Panc1 (cell line): ENCODE measurements around the gene MED13L. TPM values are rescaled to one million over a fixed set of nuclear protein-coding genes. Genes with fewer than 3 reads are reported as not detected.
A peak's percentile ranks its signal among the peaks of the same experiment; 100 is the strongest.

Experiments
- ATAC-seq: fragments of 200-7000 bp; cut with Tn5 transposase; 2 replicates; pipeline ENCODE4 v1.9.1; 2020; ENCODE audit warnings: mild to moderate bottlenecking, moderate library complexity
- BruUV-seq: library from RNA; stranded (reverse); fragments of 400-500 nt; replicated peaks from 2 replicates; lab custom pipeline; 2021; lab: Mats Ljungman, UMichigan
- CTCF ChIA-PET: fragments of 300-600 bp; sonication (Branson Sonifier 250); formaldehyde crosslinking; loops from one replicate; lab custom pipeline; 2022; ENCODE audit warnings: antibody characterized with exemption; lab: Charles Lee
- POLR2A ChIA-PET: fragments of 300-600 bp; sonication (Branson Sonifier 250); formaldehyde crosslinking; loops from one replicate; lab custom pipeline; 2022; ENCODE audit warnings: antibody characterized with exemption; lab: Charles Lee
- DNase-seq: peaks from one replicate; pipeline ENCODE4 v3.0.0-alpha.2; 2010; ENCODE audit warnings: low read depth, low spot score
- H3K27ac ChIP-seq: 2 replicates; pipeline ENCODE4 v1.5.1; 2011; ENCODE audit warnings: mild to moderate bottlenecking, low read length, inconsistent platforms
- H3K27me3 ChIP-seq: fragments of 200-500 bp; sonication (Bioruptor generic); 2 replicates; pipeline ENCODE4 v1.6.0; 2014; ENCODE audit warnings: low read length, inconsistent platforms; ENCODE audit not compliant: control insufficient read depth, insufficient read depth
- H3K36me3 ChIP-seq: fragments of 200-500 bp; sonication (Bioruptor generic); 2 replicates; pipeline ENCODE4 v1.5.1; 2014; ENCODE audit warnings: inconsistent platforms, mild to moderate bottlenecking, low read length, moderate library complexity; ENCODE audit not compliant: control insufficient read depth, insufficient read depth
- H3K4me1 ChIP-seq: 2 replicates; pipeline ENCODE4 v1.5.1; 2011; ENCODE audit warnings: inconsistent platforms, mild to moderate bottlenecking, low read length, moderate library complexity; ENCODE audit not compliant: control insufficient read depth, insufficient read depth
- H3K4me3 ChIP-seq, 2 experiments: 2 replicates each; pipeline ENCODE4 v1.5.1; 2011 to 2012; ENCODE audit warnings: low read depth in 2 of 2, low read length in 2 of 2, mild to moderate bottlenecking in 2 of 2, inconsistent platforms in 1 of 2, moderate library complexity in 1 of 2
- H3K9me3 ChIP-seq: fragments of 200-500 bp; sonication (Bioruptor generic); 2 replicates; pipeline ENCODE4 v1.5.1; 2014; ENCODE audit warnings: low read depth, mild to moderate bottlenecking, inconsistent platforms, low read length, moderate library complexity; ENCODE audit not compliant: control insufficient read depth, insufficient read depth
- CTCF ChIP-seq: fragments of 450-650 bp; IDR thresholded peaks from 2 replicates; pipeline ENCODE4 v1.5.1; 2017; ENCODE audit warnings: mild to moderate bottlenecking
- POLR2AphosphoS5 ChIP-seq: IDR thresholded peaks from 2 replicates; pipeline ENCODE4 v1.6.1; 2012; ENCODE audit warnings: mild to moderate bottlenecking, low read depth, low read length, moderate library complexity
- SIN3A ChIP-seq: IDR thresholded peaks from 2 replicates; pipeline ENCODE4 v1.6.1; 2012; ENCODE audit warnings: low read depth, mild to moderate bottlenecking, low read length, moderate library complexity, borderline replicate concordance; ENCODE audit not compliant: insufficient read depth
- TCF7L2 ChIP-seq: IDR thresholded peaks from 2 replicates; pipeline ENCODE4 v1.6.1; 2011; ENCODE audit warnings: mild to moderate bottlenecking, low read depth, low read length, inconsistent platforms
- in situ Hi-C: cut with HindIII; loops from 2 replicates; pipeline ENCODE4 v1.10.0; 2016; ENCODE audit warnings: low sequenced_read_pairs, low pct_unique_long_range_greater_than_20kb
- intact Hi-C: fragments of 100-400 bp; cut with micrococcal nuclease; formaldehyde crosslinking; loops from one replicate; pipeline ENCODE4 v1.10.0; 2022; ENCODE audit not compliant: unreplicated experiment
- total RNA-seq: library from RNA; stranded (reverse); gene quantifications from one replicate; pipeline ENCODE4 v1.2.1, GENCODE V29; 2021; ENCODE audit not compliant: unreplicated experiment
- TF ChIP-seq, protein P1 (sequence below), 2 experiments: IDR thresholded peaks; 2 replicates each; pipeline ENCODE4 v1.6.1; 2011 to 2012; ENCODE audit warnings: low read depth in 2 of 2, control low read depth in 1 of 2, low read length in 1 of 2, mild to moderate bottlenecking in 1 of 2, moderate library complexity in 1 of 2; ENCODE audit not compliant: insufficient read depth in 1 of 2

The MED13L gene
- total RNA-seq, 1 experiment from 2014 or later, result 170 TPM

DNA sequence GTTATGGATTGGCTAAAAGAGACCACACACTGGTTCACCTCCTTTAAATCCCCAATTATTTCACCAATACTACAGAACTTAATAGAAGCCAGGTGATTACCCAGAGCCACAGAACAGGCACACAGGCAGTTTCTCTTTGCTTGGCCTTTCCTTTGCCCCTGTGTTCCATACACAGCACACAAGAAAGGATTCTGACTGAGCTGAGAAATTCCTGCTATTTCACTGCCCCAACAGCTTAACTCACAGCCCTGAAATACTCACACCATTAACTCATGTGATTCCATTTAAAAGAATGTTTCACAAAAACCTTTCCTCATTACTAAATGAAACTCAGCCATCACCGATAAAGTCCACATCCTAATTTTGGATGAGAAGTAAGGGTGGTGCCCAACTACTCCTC, 133.6 kb downstream of the MED13L start:
- intact Hi-C loops, result no loop called here
- ATAC-seq, result peak; percentile 68
- no peaks in the 10 kb centered on the region for H3K36me3 ChIP-seq
- no peak for DNase-seq
- ChIA-PET CTCF (interaction anchor here (0.7 kb wide), 1 partner anchor 128 kb away, joined by 4 read pairs; no protein-coding TSS in a partner anchor), POLR2A (no interaction called here)
- H3K4me1 ChIP-seq, result peaks cover 75% of the 10 kb centered on the region
- TF ChIP-seq TCF7L2 (no peak), SIN3A (no peak), POLR2AphosphoS5 (no peak), CTCF (no peak)
- TF ChIP-seq, protein P1, sequence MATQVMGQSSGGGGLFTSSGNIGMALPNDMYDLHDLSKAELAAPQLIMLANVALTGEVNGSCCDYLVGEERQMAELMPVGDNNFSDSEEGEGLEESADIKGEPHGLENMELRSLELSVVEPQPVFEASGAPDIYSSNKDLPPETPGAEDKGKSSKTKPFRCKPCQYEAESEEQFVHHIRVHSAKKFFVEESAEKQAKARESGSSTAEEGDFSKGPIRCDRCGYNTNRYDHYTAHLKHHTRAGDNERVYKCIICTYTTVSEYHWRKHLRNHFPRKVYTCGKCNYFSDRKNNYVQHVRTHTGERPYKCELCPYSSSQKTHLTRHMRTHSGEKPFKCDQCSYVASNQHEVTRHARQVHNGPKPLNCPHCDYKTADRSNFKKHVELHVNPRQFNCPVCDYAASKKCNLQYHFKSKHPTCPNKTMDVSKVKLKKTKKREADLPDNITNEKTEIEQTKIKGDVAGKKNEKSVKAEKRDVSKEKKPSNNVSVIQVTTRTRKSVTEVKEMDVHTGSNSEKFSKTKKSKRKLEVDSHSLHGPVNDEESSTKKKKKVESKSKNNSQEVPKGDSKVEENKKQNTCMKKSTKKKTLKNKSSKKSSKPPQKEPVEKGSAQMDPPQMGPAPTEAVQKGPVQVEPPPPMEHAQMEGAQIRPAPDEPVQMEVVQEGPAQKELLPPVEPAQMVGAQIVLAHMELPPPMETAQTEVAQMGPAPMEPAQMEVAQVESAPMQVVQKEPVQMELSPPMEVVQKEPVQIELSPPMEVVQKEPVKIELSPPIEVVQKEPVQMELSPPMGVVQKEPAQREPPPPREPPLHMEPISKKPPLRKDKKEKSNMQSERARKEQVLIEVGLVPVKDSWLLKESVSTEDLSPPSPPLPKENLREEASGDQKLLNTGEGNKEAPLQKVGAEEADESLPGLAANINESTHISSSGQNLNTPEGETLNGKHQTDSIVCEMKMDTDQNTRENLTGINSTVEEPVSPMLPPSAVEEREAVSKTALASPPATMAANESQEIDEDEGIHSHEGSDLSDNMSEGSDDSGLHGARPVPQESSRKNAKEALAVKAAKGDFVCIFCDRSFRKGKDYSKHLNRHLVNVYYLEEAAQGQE (IDR thresholded peaks at IDR 0.05; ENCODE audit: insufficient read depth in 1 of 2, low read depth in 2 of 2, low read length in 1 of 2), result no peak
- H3K27ac ChIP-seq, result peak overlapping the region; percentile 76
- no peak overlapping the region for H3K4me3 ChIP-seq
- H3K27me3 ChIP-seq, result no peaks in the 10 kb centered on the region
- no TSS peak for BruUV-seq
- H3K9me3 ChIP-seq, result no peaks in the 10 kb centered on the region
- in situ Hi-C loops, result no loop called here

DNA sequence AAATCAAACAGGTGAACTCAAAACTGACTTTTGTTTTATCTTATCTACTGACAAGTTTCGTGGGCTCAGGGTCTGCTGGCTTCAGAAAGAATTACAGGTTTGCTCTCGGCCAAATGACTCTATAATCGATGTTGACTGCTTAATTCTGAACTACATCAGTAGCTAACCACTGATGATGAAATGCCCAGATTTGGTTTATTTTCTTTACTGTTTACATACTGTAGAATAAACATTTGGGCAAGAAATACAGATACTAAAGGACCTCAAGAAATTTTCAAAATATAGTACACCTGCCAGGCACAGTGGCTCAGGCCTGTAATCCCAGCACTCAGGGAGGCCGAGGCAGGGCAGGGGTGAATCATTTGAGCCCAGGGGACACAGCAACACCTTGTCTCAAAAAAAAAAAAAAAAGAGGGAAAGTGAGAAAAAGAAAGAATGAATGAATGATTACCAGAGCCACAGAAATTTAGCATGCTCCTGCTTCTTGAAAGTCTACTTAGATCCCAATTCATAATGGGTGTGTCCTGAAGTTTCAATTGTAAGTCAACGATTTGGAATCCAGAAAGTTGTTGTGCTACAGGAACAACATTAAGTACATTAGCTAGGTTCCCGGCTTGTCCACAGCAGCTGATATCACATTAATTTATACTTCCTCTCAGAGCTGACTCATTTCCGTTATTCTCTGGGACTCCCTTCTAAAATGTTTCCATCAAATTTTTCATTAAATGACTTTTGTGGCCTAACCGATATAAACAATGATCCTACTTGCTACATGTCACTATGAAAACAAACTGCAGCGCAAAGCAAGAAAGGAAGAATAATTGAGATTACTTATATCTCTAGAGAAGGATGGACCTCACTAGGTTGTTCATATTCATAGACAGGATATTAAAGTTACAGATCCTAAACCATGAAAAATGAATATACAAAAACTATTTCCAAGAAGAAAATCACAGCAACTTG, 134.3 kb downstream of the MED13L start:
- ATAC-seq, result peak; percentile 60; the same call in 1 of the 2 replicates
- DNase-seq, result no peak
- TF ChIP-seq, protein P1 (IDR thresholded peaks at IDR 0.05; ENCODE audit: insufficient read depth in 1 of 2, low read depth in 2 of 2, low read length in 1 of 2), result no peak
- TF ChIP-seq SIN3A (no peak), TCF7L2 (no peak), POLR2AphosphoS5 (no peak), CTCF (no peak)
- Histone ChIP-seq H3K9me3 (no peaks in the 10 kb centered on the region), H3K4me3 (no peak overlapping the region), H3K27ac (peak overlapping the region; percentile 76), H3K4me1 (peaks cover 79% of the 10 kb centered on the region), H3K27me3 (no peaks in the 10 kb centered on the region), H3K36me3 (no peaks in the 10 kb centered on the region)
- CTCF ChIA-PET, result interaction anchor here (0.7 kb wide), 1 partner anchor 128 kb away, joined by 4 read pairs; no protein-coding TSS in a partner anchor
- POLR2A ChIA-PET, result no interaction called here
- in situ Hi-C loops (no loop called here), intact Hi-C loops (no loop called here)
- BruUV-seq, result no TSS peak
